ENCODE results near the gene RASGRF1.

The RASGRF1 gene

DNA sequence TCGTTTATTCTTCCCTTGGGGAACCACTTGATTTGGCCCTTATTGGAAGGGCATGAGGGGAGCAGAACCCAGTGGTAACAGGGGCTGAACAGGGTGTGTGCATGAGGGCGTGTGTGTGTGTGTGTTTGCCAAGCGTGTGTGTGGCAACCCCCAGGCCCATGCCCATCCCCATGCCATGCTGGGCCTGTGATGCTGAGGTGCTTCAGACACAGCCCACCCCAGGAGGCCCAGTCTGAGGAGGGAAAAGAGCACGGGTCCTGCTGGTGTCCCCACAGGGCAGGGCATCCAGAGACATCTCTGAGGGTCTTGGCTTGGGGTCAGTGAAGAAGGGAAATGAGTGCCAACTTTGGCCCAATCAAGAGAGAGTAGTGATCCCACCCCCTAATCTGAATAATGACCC is 71.6 kb downstream of the RASGRF1 start:
- TF ChIP-seq, protein P1, sequence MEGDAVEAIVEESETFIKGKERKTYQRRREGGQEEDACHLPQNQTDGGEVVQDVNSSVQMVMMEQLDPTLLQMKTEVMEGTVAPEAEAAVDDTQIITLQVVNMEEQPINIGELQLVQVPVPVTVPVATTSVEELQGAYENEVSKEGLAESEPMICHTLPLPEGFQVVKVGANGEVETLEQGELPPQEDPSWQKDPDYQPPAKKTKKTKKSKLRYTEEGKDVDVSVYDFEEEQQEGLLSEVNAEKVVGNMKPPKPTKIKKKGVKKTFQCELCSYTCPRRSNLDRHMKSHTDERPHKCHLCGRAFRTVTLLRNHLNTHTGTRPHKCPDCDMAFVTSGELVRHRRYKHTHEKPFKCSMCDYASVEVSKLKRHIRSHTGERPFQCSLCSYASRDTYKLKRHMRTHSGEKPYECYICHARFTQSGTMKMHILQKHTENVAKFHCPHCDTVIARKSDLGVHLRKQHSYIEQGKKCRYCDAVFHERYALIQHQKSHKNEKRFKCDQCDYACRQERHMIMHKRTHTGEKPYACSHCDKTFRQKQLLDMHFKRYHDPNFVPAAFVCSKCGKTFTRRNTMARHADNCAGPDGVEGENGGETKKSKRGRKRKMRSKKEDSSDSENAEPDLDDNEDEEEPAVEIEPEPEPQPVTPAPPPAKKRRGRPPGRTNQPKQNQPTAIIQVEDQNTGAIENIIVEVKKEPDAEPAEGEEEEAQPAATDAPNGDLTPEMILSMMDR (IDR thresholded peaks at IDR 0.05; ENCODE audit: insufficient read depth, low read depth, low read length, missing control alignments): no peak
- no peak for DNase-seq (ENCODE audit: low read depth)

DNA sequence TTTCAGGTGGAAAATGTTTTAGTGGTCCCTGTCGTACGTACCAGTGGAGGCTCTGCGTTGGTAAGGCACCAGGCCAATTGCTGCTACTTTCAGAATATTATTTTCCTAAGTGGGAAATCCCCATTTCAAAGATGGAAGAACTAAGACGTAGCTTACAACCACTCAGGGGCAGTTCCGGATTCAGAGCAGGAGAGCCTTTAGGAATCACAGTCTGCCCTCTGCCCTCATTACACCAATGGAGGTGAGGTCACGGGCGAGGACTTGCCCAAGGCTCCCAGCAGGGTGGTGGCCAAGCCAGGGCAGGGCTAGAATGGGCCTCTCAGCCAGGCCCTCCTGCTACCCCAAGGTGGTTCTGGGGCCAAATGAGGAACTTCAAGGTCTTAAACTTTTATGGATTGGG is 72.6 kb downstream of the RASGRF1 start:
- H3K4me3 ChIP-seq (ENCODE audit: low read depth, low read length): no peak overlapping the region
- TF ChIP-seq, protein P1 (IDR thresholded peaks at IDR 0.05; ENCODE audit: insufficient read depth, low read depth, low read length, missing control alignments): no peak
- DNase-seq (ENCODE audit: low read depth): no peak

More for the DNA sequence above, 71.6 kb downstream of the RASGRF1 start:
- H3K4me3 ChIP-seq (ENCODE audit: low read depth, low read length): no peak overlapping the region

DNA sequence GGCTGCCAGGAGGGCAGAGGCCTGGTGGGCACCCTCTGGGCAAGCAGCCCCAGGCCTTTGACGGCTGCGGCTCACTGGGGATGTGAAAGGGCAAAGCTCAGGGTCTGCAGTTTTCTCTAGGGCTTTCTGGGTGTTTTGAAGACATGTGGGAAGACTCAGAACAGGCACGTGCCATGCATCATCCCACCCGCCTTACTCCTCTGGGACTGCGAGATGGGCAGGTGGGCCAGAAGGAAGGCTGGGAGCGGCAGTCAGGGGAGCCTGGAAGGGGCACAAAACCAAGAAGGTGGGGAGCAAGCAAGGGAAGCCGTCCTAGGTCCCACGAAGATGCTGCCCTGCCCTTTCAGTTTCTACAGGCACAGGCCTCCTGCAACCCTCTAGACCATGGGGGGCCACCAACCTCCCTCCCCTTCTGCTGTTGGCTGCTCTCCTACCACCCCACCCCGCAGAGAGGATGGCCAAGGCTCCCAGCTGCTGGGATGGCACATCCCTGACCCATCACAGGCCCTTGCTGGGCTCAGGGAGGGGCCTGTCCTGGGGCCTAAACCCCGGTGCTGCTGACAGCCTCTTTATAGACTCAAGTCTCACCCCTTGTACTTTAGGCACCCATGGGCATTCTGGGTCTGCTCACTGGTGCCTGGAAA is 73.9 kb downstream of the RASGRF1 start:
- TF ChIP-seq, protein P1 (IDR thresholded peaks at IDR 0.05; ENCODE audit: insufficient read depth, low read depth, low read length, missing control alignments): no peak
- DNase-seq (ENCODE audit: low read depth): no peak
- H3K4me3 ChIP-seq (ENCODE audit: low read depth, low read length): no peak overlapping the region

DNA sequence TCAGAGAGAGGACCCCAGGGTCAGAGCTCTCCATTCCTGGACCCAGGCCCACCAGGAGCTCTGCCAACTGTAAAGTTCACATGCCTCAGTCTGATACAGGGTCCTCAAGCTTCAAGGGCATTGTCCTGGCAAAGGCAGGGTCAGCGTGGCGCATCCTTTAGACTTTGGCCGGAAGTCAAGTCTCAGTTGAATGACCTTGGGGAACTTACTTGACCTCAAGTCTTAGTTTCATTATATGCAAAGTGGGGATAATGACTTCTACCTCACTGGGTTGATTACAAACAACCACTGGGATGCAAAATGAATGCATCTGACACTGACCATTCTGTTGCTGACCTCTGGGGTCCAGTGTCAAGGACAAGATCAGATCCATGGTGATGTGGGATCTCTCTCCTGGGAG is 75.2 kb downstream of the RASGRF1 start:
- TF ChIP-seq, protein P1 (IDR thresholded peaks at IDR 0.05; ENCODE audit: insufficient read depth, low read depth, low read length, missing control alignments): no peak
- peak; percentile 58 for DNase-seq (ENCODE audit: low read depth)
- H3K4me3 ChIP-seq (ENCODE audit: low read depth, low read length): no peak overlapping the region

DNA sequence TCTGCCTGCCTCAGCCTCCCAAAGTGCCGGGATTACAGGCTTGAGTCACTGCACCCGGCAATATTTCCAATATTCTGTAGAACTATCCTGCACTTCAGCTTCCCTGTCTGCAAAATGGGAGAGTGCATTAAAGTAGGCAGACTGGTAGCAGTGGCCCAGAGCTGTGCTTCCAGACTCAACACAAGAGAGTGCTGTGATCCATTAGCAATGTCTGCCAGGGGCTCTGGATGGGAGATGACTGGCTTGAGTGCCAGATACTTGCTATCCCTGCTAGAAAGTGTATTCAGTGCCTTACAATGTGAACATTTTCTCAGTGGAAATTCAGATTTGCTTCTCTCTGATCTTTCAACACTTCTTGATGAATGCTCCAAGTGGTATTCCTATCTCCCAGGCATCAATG is 80.3 kb downstream of the RASGRF1 start:
- no peak for DNase-seq (ENCODE audit: low read depth)

DNA sequence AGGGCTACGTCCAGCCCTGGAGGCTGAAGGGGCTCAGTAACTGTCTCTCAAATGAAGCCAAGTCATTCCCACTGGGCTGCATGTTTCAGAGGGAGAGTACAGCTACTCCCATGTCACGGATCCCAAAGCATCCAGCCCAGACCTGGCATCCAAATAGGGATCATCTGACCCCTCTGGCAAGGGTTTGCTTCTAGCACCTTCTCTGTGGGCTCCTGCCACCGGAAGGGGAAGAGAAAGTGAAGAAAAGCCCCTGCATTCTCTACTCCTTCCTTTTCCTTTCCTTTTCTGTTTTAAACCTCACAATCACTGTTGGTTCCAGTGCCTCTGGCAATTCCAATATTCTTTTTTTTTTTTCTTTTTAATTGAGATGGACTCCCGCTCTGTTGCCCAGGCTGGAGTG is 81.2 kb downstream of the RASGRF1 start:
- DNase-seq (ENCODE audit: low read depth): no peak
- no peak overlapping the region for H3K4me3 ChIP-seq (ENCODE audit: low read depth, low read length)
- TF ChIP-seq, protein P1 (IDR thresholded peaks at IDR 0.05; ENCODE audit: insufficient read depth, low read depth, low read length, missing control alignments): no peak

More for the DNA sequence above, 80.3 kb downstream of the RASGRF1 start:
- H3K4me3 ChIP-seq (ENCODE audit: low read depth, low read length): no peak overlapping the region
- TF ChIP-seq, protein P1 (IDR thresholded peaks at IDR 0.05; ENCODE audit: insufficient read depth, low read depth, low read length, missing control alignments): no peak

DNA sequence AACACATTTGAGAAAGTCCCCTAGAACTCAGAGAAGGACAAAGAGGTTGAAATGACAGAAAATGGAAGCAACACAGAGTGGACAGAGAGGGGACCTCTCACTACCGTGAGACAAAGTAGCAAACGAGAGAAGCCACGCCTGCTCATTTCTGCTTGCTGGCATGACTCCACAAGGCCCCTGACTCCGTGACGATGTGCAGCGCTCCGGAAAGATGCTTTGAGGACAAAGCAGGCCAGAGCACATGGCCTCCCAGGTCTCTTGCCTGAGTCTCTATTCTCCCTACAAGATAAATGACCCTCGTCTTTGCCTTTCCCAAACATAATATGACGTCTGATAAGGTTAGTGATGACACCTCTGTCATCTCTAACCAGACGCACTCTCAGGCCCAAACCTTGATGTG is 81.9 kb downstream of the RASGRF1 start:
- H3K4me3 ChIP-seq (ENCODE audit: low read depth, low read length): no peak overlapping the region
- TF ChIP-seq, protein P1 (IDR thresholded peaks at IDR 0.05; ENCODE audit: insufficient read depth, low read depth, low read length, missing control alignments): no peak
- no peak for DNase-seq (ENCODE audit: low read depth)
